Activated CD4-positive, alpha-beta T cell treated with anti-CD3 and anti-CD28 coated beads for 36 hours (primary cell): ENCODE data around the gene MTX1. TPM values are rescaled to one million over a fixed set of nuclear protein-coding genes. Genes with fewer than 3 reads are reported as not detected.
A peak's percentile ranks its signal among the peaks of the same experiment; 100 is the strongest.
"Not testable (repeated sequence)": the region's sequence is repeated elsewhere in the genome, so short reads cannot be mapped to it uniquely, and the experiment has no call there.

Experiments
- ATAC-seq: fragments of 200-7000 bp; cut with Tn5 transposase; one replicate; pipeline ENCODE4 v1.10.0; 2021; ENCODE audit warnings: mild to moderate bottlenecking, moderate library complexity
- CTCF ChIA-PET: fragments of 350-600 bp; sonication (Branson Sonifier 250); formaldehyde crosslinking; loops from one replicate; lab custom pipeline; 2021; ENCODE audit warnings: antibody characterized with exemption; lab: Charles Lee
- POLR2A ChIA-PET: fragments of 350-600 bp; sonication (Branson Sonifier 250); formaldehyde crosslinking; loops from one replicate; lab custom pipeline; 2021; ENCODE audit warnings: antibody characterized with exemption, inconsistent platforms; lab: Charles Lee
- DNase-seq: peaks from one replicate; pipeline ENCODE4 v3.0.0-alpha.2; 2020
- H3K27ac Mint-ChIP-seq: one replicate; pipeline ENCODE4 v1.8.0; 2021; ENCODE audit warnings: mixed read lengths
- H3K27me3 Mint-ChIP-seq: one replicate; pipeline ENCODE4 v1.8.0; 2021; ENCODE audit warnings: mixed read lengths
- H3K36me3 Mint-ChIP-seq: one replicate; pipeline ENCODE4 v1.8.0; 2021; ENCODE audit warnings: low read depth, mixed read lengths
- H3K4me1 Mint-ChIP-seq: one replicate; pipeline ENCODE4 v1.8.0; 2021; ENCODE audit warnings: mixed read lengths
- H3K4me3 Mint-ChIP-seq: one replicate; pipeline ENCODE4 v1.8.0; 2021; ENCODE audit warnings: mild to moderate bottlenecking, moderate library complexity, mixed read lengths
- H3K9me3 Mint-ChIP-seq: one replicate; pipeline ENCODE4 v1.8.0; 2021; ENCODE audit warnings: low read depth, mixed read lengths
- intact Hi-C, 2 experiments: fragments of 100-400 bp; cut with DNase I in 1 of 2; cut with micrococcal nuclease in 1 of 2; formaldehyde crosslinking; loops; one replicate each; pipeline versions ENCODE4 v1.14.2 to v1.15.1; 2022 to 2024; cut with DNase I, micrococcal nuclease
- total RNA-seq, 2 experiments: library from RNA; stranded (reverse); gene quantifications; one replicate each; pipeline ENCODE4 v1.2.3, GENCODE V29; 2021

Gene MTX1
- total RNA-seq, 2 experiments from 2014 or later: 52.8 to 52.9 TPM

DNA sequence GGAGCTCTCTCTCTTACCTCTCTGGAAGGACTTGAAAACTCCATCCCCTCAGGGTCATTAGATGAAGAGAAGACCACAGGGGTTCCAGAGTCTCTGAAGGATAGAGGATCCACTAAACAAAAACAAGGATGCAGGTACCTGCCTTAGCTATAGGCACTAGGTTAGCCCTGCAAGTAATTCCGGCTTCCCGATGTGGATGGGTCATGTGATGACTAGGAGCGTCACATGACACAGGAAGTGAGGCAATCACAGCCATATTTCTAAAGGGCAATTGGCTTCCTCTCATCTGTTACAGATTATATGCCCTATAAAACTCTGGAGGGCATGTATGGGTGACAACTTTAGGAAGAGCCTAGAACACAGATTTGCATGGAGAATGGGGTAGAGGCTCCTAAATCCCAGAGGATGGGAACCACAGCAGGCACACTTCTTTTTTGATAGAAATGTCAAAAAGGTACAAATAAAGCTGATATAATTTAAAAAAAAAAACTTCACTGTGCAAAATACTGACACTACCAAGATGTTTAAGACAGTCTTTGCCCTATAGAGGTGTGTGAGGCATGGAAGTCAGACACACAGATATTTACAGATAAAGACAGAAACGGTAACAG, 32.7 kb downstream of the MTX1 start:
- CTCF ChIA-PET: interaction anchor here (0.6 to 3.1 kb wide), 7 partner anchors 10 to 150 kb away, joined by 3 to 26 read pairs (median 4); partner anchors contain the start of gene KRTCAP2
- peaks cover 44% of the 10 kb centered on the region for H3K4me1 Mint-ChIP-seq
- POLR2A ChIA-PET: interaction anchor here (0.6 to 1.6 kb wide), 2 partner anchors 14 to 259 kb away, joined by 3 to 5 read pairs; partner anchors contain the start of gene ENTREP3
- peak; percentile 28 for ATAC-seq
- peak; percentile 79 for DNase-seq
- intact Hi-C loops: loop anchor here in 1 of 2 experiments (1.0 kb wide), 5 partner anchors 14 to 47 kb away; partner anchors contain the start of gene SCAMP3
- peaks cover 17% of the 10 kb centered on the region for H3K36me3 Mint-ChIP-seq
- peaks cover 2% of the 10 kb centered on the region for H3K27me3 Mint-ChIP-seq
- no peaks in the 10 kb centered on the region for H3K9me3 Mint-ChIP-seq
- peak overlapping the region; percentile 79 for H3K27ac Mint-ChIP-seq
- peak overlapping the region; percentile 78 for H3K4me3 Mint-ChIP-seq

DNA sequence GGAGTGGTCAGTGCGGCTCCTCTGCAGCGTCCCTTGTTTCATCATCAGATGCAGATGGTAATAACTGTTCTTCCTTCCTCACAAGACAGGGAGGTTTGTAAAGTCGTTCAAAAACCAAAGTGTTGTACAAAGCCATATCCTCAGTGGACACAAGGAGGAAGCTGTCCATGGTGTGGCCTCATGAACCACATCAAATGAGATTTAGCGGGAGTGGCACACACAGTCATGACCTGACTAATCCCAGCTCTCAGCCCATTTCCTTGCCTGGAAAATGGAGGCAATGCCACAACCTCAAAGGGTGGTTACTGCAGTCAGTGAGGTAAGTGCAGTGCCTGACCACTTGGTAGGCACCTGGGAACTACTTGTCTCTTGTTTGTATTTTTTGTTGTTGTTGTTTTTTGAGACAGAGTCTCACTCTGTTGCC, 33.4 kb downstream of the MTX1 start:
- ChIA-PET POLR2A (interaction anchor here (0.6 to 0.7 kb wide), 2 partner anchors 260 to 1259 kb away, joined by 5 to 9 read pairs; no protein-coding TSS in a partner anchor), CTCF (interaction anchor here (0.6 to 3.1 kb wide), 6 partner anchors 9 to 80 kb away, joined by 3 to 26 read pairs (median 4); partner anchors contain the start of genes KRTCAP2 and RUSC1)
- peak overlapping the region; percentile 68 for H3K27ac Mint-ChIP-seq
- ATAC-seq (no peak), DNase-seq (no peak)
- intact Hi-C loops: loop anchor here in 1 of 2 experiments (1.0 kb wide), 5 partner anchors 15 to 48 kb away; partner anchors contain the start of gene SCAMP3
- peaks cover 14% of the 10 kb centered on the region for H3K36me3 Mint-ChIP-seq
- H3K4me3 Mint-ChIP-seq: peak overlapping the region; percentile 78
- H3K9me3 Mint-ChIP-seq: no peaks in the 10 kb centered on the region
- peaks cover 44% of the 10 kb centered on the region for H3K4me1 Mint-ChIP-seq
- peaks cover 2% of the 10 kb centered on the region for H3K27me3 Mint-ChIP-seq

DNA sequence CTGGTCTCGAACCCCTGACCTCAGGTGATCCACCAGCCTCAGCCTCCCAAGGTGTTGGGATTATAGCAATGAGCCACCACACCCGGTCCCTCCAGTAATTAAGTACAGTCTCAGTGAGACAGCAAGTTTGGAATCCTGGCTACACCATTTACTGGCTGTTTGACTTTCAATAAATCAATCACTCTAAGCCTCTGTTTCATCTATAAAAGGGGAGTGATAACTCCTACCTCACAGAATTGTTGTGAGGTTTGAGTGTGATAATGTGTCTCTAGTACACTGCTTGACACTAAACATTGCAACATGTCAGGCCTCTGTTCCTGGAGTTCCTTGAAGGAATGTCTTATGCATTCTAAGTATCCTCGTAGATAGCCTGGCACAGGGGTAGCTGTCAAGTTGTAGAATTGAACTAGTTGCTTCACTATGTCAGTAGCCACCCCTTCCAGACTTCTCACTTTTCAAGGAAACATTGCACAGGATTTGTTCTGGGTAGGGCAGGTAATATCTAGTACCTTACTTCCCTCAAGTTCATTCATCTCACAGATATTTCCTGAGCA, 34.4 kb downstream of the MTX1 start:
- CTCF ChIA-PET: interaction anchor here (1.0 to 3.1 kb wide), 3 partner anchors 8 to 36 kb away, joined by 3 to 26 read pairs (median 3); partner anchors contain the start of gene THBS3
- Mint-ChIP-seq H3K36me3 (peaks cover 11% of the 10 kb centered on the region), H3K4me3 (peak overlapping the region; percentile 80), H3K27me3 (peaks cover 2% of the 10 kb centered on the region), H3K9me3 (no peaks in the 10 kb centered on the region), H3K27ac (peak overlapping the region; percentile 90), H3K4me1 (peaks cover 44% of the 10 kb centered on the region)
- POLR2A ChIA-PET: interaction anchor here (0.6 to 1.9 kb wide), 2 partner anchors 34 kb away, joined by 3 to 5 read pairs; no protein-coding TSS in a partner anchor
- DNase-seq (no peak), ATAC-seq (no peak)
- intact Hi-C loops: no loop called here

DNA sequence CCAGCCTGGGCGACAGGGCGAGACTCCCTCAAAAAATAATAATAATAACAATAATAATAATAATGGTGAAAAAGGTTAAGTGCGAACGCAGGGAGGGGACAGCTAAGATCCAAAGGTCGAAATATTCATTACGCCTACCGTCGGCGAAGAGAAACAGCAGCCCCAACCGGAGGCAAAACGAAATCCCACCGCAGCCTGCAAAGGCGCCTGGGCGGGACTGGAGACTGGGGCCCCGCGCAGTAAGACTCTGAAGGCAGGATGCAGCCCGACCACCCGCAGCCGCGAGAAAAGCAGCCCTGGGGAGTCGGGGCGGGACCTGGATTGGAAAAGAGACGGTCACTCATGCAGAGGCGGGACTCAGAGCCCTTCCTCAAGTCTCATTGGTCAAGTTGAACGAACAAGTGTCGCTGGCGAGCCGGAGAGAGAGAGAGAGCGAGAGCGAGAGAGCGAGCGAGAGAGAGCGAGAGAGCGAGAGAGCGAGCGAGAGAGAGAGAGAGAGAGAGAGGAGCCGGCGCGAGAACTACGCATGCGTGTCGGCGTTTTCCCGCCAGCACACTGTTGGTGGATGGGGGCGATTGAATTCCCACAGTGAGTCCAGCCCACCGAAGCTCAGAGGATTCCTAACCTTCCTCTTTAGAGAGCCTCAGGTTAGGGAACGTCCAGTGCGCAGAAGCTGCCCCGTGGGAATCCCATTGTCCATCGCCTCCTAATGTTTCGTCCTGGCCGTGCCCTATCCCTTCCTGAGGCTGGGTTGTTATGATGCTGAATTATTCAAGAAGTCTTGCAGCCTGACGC, 36.1 kb downstream of the MTX1 start:
- CTCF ChIA-PET: interaction anchor here (0.6 to 1.6 kb wide), 10 partner anchors 17 to 1443 kb away, joined by 3 to 6 read pairs (median 3); partner anchors contain the start of genes CLK2, KRTCAP2, RUSC1 and THBS3
- DNase-seq (peak; percentile 98), ATAC-seq (peak; percentile 96)
- Mint-ChIP-seq H3K36me3 (peaks cover 11% of the 10 kb centered on the region), H3K4me3 (peak overlapping the region; percentile 80), H3K4me1 (peaks cover 44% of the 10 kb centered on the region), H3K27ac (peak overlapping the region; percentile 90), H3K27me3 (peaks cover 2% of the 10 kb centered on the region), H3K9me3 (no peaks in the 10 kb centered on the region)
- intact Hi-C loops: loop anchor here (1.0 to 2.0 kb wide), 4 partner anchors 17 to 109 kb away; partner anchors contain the start of genes CLK2 (in 1 of the 2), SLC50A1 (in 1 of the 2) and THBS3 (in 1 of the 2)
- POLR2A ChIA-PET: interaction anchor here (0.6 to 1.9 kb wide), 5 partner anchors 29 to 542 kb away, joined by 3 to 5 read pairs (median 4); partner anchors contain the start of gene CLK2

DNA sequence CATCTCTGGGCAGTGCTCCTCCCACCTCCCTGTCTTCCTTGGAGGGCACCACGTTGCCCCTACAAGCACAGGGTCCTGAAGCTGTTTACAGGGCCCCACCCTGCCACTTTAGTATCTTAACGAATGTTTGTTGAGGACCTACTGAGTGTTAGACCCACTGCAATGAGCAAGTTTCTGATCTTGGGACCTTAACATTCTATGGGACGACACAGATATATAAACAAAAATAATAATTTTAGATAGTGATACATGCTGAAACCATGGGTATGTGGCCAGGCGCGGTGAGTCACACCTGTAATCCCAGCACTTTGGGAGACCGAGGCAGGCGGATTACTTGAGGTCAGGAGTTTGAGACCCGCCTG, 36.6 kb downstream of the MTX1 start:
- ChIA-PET CTCF (interaction anchor here (0.6 to 1.3 kb wide), 6 partner anchors 18 to 1442 kb away, joined by 3 to 4 read pairs (median 3); partner anchors contain the start of gene CLK2), POLR2A (interaction anchor here (0.7 to 0.9 kb wide), 2 partner anchors 86 to 271 kb away, joined by 4 to 9 read pairs; no protein-coding TSS in a partner anchor)
- ATAC-seq (no peak), DNase-seq (no peak)
- H3K27ac Mint-ChIP-seq: peak overlapping the region; percentile 90
- H3K9me3 Mint-ChIP-seq: no peaks in the 10 kb centered on the region
- peak overlapping the region; percentile 80 for H3K4me3 Mint-ChIP-seq
- intact Hi-C loops: loop anchor here in 1 of 2 experiments (1.0 to 2.0 kb wide), 2 partner anchors 28 to 110 kb away; partner anchors contain the start of genes CLK2 and SLC50A1
- H3K36me3 Mint-ChIP-seq: peaks cover 11% of the 10 kb centered on the region
- H3K4me1 Mint-ChIP-seq: peaks cover 43% of the 10 kb centered on the region
- H3K27me3 Mint-ChIP-seq: peaks cover 2% of the 10 kb centered on the region

DNA sequence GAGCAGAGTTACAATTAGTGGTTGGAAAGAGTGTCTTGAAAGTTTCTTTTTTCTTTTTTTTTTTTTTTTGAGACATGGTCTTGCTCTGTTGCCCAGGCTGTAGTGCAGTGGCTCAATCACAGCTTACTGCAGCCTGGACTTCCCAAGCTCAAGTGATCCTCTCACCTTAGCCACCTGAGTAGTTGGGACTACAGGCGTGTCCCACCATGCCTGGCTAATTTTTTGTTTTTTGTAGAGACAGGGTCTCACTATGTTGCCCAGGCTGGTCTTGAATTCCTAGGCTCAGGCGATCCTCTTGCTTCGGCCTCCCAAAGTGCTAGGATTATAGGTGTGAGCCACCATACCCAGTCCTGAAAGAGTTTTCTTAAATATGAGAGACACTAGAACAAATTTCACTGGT, 38.3 kb downstream of the MTX1 start:
- H3K4me3 Mint-ChIP-seq, POLR2A ChIA-PET, H3K27me3 Mint-ChIP-seq, H3K9me3 Mint-ChIP-seq, ATAC-seq, H3K27ac Mint-ChIP-seq, intact Hi-C loops, DNase-seq: not testable (repeated sequence)
- Mint-ChIP-seq H3K4me1 (peaks cover 31% of the 10 kb centered on the region), H3K36me3 (peaks cover 11% of the 10 kb centered on the region)
- CTCF ChIA-PET: interaction anchor here (0.9 to 1.8 kb wide), 3 partner anchors 52 to 77 kb away, joined by 3 to 6 read pairs (median 4); no protein-coding TSS in a partner anchor

DNA sequence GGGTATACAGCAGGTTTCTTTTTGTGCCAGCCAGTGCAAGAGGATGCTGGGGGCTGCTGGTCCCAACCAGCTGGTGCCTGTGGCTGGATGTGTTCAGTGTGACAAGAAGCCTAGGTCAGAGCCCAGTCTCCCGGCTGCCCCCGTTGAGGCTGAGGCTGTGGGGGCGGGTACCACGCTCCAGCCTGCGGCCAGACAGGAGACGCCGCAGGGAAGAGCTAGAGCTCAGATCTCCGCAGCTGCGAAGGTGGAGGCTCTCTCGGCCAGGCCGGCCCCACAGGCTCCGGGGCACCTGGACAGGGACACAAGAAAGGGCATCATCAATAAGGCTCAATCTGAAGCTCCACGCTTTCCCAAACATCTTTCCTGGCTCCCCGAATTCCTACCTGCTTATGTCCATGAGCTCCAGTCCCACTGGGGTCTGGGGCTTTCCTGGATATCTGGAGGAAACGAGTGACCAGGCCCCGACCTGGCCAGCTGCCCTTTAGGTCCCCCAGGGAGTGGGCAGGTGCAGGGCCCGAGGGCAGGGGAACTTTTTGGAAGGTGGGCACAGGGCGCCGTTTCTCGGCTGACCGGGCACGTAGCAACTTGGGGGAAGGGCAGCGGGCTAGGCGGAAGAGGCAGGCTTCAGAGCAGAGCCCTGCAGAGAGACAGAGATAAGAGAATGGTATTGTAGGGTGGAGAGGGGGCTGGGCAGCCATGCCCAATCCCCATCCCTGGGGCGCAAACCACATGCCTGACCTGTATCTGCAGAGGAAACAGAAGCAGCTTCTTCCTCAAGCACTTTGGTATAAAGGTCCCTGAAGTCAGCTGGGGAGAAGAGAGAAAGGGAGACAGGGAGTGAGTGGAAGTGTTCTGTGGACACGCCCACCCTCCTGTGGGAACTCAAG, 39.4 kb downstream of the MTX1 start:
- no peaks in the 10 kb centered on the region for H3K9me3 Mint-ChIP-seq
- DNase-seq (no peak), ATAC-seq (no peak)
- H3K36me3 Mint-ChIP-seq: peaks cover 11% of the 10 kb centered on the region
- CTCF ChIA-PET: interaction anchor here (0.6 to 1.8 kb wide), 7 partner anchors 16 to 143 kb away, joined by 3 to 6 read pairs (median 3); no protein-coding TSS in a partner anchor
- H3K27me3 Mint-ChIP-seq: peaks cover 2% of the 10 kb centered on the region
- H3K4me1 Mint-ChIP-seq: peaks cover 22% of the 10 kb centered on the region
- POLR2A ChIA-PET: no interaction called here
- no peak overlapping the region for H3K4me3 Mint-ChIP-seq
- no peak overlapping the region for H3K27ac Mint-ChIP-seq
- intact Hi-C loops: no loop called here

DNA sequence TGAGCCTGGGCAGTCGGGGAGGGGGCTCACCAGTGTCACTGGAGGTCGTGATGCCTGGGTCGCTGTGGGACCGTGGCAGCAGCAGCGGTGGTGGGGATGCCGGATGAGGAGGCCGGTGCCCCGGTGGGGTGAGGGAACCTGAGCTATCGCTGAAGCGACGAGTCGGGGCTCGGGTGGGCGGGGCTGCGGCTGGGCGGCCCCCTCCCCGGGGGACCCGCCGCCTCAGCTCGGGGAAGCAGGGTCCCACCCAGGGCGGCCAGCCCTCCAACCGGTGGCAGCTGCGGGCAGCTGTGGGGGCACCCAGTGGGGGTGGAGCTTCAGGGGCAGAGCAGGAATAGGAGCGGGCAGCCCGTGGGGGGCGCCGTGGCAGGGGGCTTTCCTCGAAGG, 41.7 kb downstream of the MTX1 start:
- peak; percentile 26 for DNase-seq
- ChIA-PET CTCF (interaction anchor here (0.7 to 3.5 kb wide), 31 partner anchors 9 to 494 kb away, joined by 3 to 79 read pairs (median 5); partner anchors contain the start of genes CLK2, FDPS, KRTCAP2 and MTX1), POLR2A (interaction anchor here (0.6 to 2.6 kb wide), 6 partner anchors 10 to 1035 kb away, joined by 3 to 7 read pairs (median 4); partner anchors contain the start of genes CLK2 and SCAMP3)
- intact Hi-C loops: loop anchor here (1.0 kb wide), 5 partner anchors 27 to 342 kb away; partner anchors contain the start of genes FDPS (in 1 of the 2) and HCN3 (in 1 of the 2)
- H3K4me3 Mint-ChIP-seq: peak overlapping the region; percentile 38
- H3K27me3 Mint-ChIP-seq: no peaks in the 10 kb centered on the region
- peak overlapping the region; percentile 31 for H3K27ac Mint-ChIP-seq
- no peaks in the 10 kb centered on the region for H3K9me3 Mint-ChIP-seq
- peak; percentile 1 for ATAC-seq
- peaks cover 7% of the 10 kb centered on the region for H3K36me3 Mint-ChIP-seq
- peaks cover 24% of the 10 kb centered on the region for H3K4me1 Mint-ChIP-seq

DNA sequence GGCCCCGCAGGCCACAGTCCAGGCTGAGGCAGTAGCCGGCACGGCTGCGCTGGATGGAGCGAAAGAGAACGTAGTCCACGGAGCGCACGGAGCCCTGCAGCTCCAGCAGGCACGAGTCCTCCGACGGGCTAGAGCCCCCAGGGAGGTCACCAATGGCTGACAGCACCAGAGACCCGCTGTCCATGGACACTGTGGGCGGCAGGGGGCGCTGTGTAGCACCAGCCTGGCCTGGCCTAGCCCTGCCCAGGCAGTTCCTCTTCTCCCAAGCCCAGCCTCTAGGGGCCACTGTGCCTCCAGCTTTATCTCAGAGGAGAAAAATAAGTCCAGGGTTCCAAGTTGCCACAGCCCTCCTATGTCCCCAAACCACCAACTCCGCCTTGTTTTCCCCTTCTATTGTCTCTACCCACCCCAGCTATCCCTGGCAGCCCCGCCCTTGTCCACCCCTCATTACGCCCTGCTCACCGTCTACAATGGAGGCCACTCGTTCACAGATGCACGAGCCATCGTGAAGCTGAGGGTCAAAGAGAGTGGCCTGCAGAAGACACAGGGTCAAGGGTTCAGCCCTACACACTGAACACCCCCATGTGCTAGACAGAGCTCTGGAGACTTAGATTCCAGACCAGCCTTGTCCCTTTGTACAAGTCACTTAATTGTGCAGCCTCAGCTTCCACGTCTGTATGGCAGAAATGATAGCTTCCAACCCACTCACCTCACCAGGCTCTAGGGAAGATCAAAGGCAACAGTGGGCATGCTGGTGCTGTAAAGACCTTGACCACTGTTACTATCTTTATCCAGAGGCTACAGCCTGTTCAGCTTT, 42.3 kb downstream of the MTX1 start:
- intact Hi-C loops: loop anchor here (1.0 kb wide), 5 partner anchors 26 to 341 kb away; partner anchors contain the start of genes FDPS (in 1 of the 2) and HCN3 (in 1 of the 2)
- Mint-ChIP-seq H3K36me3 (peaks cover 4% of the 10 kb centered on the region), H3K4me3 (peak overlapping the region; percentile 38), H3K27ac (peak overlapping the region; percentile 31), H3K9me3 (no peaks in the 10 kb centered on the region), H3K27me3 (no peaks in the 10 kb centered on the region), H3K4me1 (peaks cover 25% of the 10 kb centered on the region)
- DNase-seq (peak; percentile 99), ATAC-seq (peak; percentile 96)
- CTCF ChIA-PET: interaction anchor here (0.6 to 3.5 kb wide), 54 partner anchors 9 to 687 kb away, joined by 3 to 79 read pairs (median 4); partner anchors contain the start of genes CLK2, FDPS, KRTCAP2 and MTX1
- POLR2A ChIA-PET: interaction anchor here (0.6 to 2.6 kb wide), 6 partner anchors 9 to 1036 kb away, joined by 3 to 7 read pairs (median 4); partner anchors contain the start of gene CLK2
